ENCODE results near the gene VEPH1.

VEPH1 gene

GRCh38 chr3:157514371-157514895 lies 11.2 kb upstream of the VEPH1 start:
- TF ChIP-seq, protein P1, sequence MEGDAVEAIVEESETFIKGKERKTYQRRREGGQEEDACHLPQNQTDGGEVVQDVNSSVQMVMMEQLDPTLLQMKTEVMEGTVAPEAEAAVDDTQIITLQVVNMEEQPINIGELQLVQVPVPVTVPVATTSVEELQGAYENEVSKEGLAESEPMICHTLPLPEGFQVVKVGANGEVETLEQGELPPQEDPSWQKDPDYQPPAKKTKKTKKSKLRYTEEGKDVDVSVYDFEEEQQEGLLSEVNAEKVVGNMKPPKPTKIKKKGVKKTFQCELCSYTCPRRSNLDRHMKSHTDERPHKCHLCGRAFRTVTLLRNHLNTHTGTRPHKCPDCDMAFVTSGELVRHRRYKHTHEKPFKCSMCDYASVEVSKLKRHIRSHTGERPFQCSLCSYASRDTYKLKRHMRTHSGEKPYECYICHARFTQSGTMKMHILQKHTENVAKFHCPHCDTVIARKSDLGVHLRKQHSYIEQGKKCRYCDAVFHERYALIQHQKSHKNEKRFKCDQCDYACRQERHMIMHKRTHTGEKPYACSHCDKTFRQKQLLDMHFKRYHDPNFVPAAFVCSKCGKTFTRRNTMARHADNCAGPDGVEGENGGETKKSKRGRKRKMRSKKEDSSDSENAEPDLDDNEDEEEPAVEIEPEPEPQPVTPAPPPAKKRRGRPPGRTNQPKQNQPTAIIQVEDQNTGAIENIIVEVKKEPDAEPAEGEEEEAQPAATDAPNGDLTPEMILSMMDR (IDR thresholded peaks at IDR 0.05; ENCODE audit: control insufficient read depth, extremely low read depth, insufficient read depth): no peak
- no peak for DNase-seq (ENCODE audit: low read depth)
- no peak overlapping the region for H3K4me3 ChIP-seq (ENCODE audit: low read depth, low read length)

- TF ChIP-seq, protein P1 (IDR thresholded peaks at IDR 0.05; ENCODE audit: control insufficient read depth, extremely low read depth, insufficient read depth): no peak
- no peak for DNase-seq (ENCODE audit: low read depth)
- H3K4me3 ChIP-seq (ENCODE audit: low read depth, low read length): no peak overlapping the region
Observed at GRCh38 chr3:157513585-157513984, 10.4 kb upstream of the VEPH1 start.

GRCh38 chr3:157512534-157512933 lies 9.3 kb upstream of the VEPH1 start:
- TF ChIP-seq, protein P1 (IDR thresholded peaks at IDR 0.05; ENCODE audit: control insufficient read depth, extremely low read depth, insufficient read depth): no peak
- H3K4me3 ChIP-seq (ENCODE audit: low read depth, low read length): no peak overlapping the region
- no peak for DNase-seq (ENCODE audit: low read depth)

GRCh38 chr3:157508461-157508860 lies 5.2 kb upstream of the VEPH1 start:
- no peak overlapping the region for H3K4me3 ChIP-seq (ENCODE audit: low read depth, low read length)
- TF ChIP-seq, protein P1 (IDR thresholded peaks at IDR 0.05; ENCODE audit: control insufficient read depth, extremely low read depth, insufficient read depth): no peak

DNA sequence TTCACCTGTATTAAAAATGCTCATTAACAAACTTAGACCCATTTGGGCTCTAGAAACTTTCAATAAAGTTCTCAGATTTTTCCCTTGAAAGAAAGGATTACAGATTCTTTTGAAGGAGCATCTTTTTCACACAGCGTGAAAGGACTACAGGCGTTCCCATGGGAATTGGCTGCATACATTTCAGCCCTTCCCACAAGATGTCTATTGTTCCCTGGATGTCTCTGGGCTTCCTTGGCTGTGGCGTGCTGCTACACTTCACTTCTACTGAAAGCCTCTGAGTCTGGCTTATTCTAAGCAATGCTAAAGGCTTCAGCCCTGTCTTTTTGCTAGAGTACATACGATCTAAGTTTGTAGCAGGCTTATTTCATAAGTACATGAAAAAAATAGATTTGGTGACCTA lies 1.4 kb downstream of the VEPH1 start:
- DNase-seq (ENCODE audit: low read depth): no peak
- no peak overlapping the region for H3K4me3 ChIP-seq (ENCODE audit: low read depth, low read length)
- TF ChIP-seq, protein P1 (IDR thresholded peaks at IDR 0.05; ENCODE audit: control insufficient read depth, extremely low read depth, insufficient read depth): no peak

More at GRCh38 chr3:157508461-157508860, 5.2 kb upstream of the VEPH1 start:
- no peak for DNase-seq (ENCODE audit: low read depth)

DNA sequence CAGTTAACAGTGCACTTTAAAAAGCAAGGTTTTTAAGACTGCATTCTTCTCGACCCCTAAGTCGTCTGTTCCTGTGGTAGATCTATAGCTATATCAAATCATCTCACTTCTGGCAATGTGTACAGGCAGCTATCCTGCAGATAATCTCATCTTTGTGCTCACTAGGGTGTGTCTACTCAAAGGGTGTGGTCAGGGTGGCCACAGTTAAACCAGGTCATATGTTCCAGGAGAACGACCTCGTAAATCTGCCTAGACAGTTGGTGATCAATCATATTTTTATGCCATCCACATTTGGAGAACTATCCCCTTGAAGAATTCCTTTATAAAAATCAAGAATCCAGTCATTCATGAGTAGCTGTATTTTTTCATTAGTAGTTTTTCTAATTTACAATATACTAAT lies 3.0 kb downstream of the VEPH1 start:
- no peak for DNase-seq (ENCODE audit: low read depth)
- TF ChIP-seq, protein P1 (IDR thresholded peaks at IDR 0.05; ENCODE audit: control insufficient read depth, extremely low read depth, insufficient read depth): no peak
- peak overlapping the region; percentile 44; the same call in 1 of the 2 replicates for H3K4me3 ChIP-seq (ENCODE audit: low read depth, low read length)

GRCh38 chr3:157499342-157499963 lies 3.8 kb downstream of the VEPH1 start:
- TF ChIP-seq, protein P1 (IDR thresholded peaks at IDR 0.05; ENCODE audit: control insufficient read depth, extremely low read depth, insufficient read depth): no peak
- H3K4me3 ChIP-seq (ENCODE audit: low read depth, low read length): peak overlapping the region; percentile 44
- no peak for DNase-seq (ENCODE audit: low read depth)
